GM23338 (cell line): ENCODE results near the gene POMGNT1. TPM values are rescaled to one million over a fixed set of nuclear protein-coding genes. Genes with fewer than 3 reads are reported as not detected.

ENCODE experiments used
- ATAC-seq: fragments of 200-7000 bp; cut with Tn5 transposase; 3 replicates; pipeline ENCODE4 v1.9.1; 2020
- DNase-seq: peaks from one replicate; pipeline ENCODE4 v3.0.0-alpha.2; 2015; ENCODE audit warnings: low spot score
- H2AFZ ChIP-seq: fragments of 200-600 bp; sonication (generic); 2 replicates; pipeline ENCODE4 v1.8.0; 2016; ENCODE audit warnings: antibody characterized with exemption, mild to moderate bottlenecking, moderate library complexity
- H3F3A ChIP-seq: fragments of 200-600 bp; sonication (generic); replicated peaks from 2 replicates; pipeline ENCODE4 v1.8.0; 2017; ENCODE audit warnings: antibody characterized with exemption, mixed run types, low read depth
- H3K27ac ChIP-seq: fragments of 200-600 bp; sonication (generic); 2 replicates; pipeline ENCODE4 v1.6.1; 2016; ENCODE audit warnings: low read depth
- H3K27me3 ChIP-seq: fragments of 200-600 bp; sonication (generic); 2 replicates; pipeline ENCODE4 v1.8.0; 2016; ENCODE audit warnings: mild to moderate bottlenecking, mixed run types, moderate library complexity; ENCODE audit not compliant: insufficient read depth
- H3K36me3 ChIP-seq: fragments of 200-600 bp; sonication (generic); 2 replicates; pipeline ENCODE4 v1.8.0; 2016; ENCODE audit warnings: mild to moderate bottlenecking; ENCODE audit not compliant: insufficient read depth
- H3K4me1 ChIP-seq: fragments of 200-600 bp; sonication (generic); 2 replicates; pipeline ENCODE4 v1.8.0; 2016; ENCODE audit warnings: mild to moderate bottlenecking, moderate library complexity; ENCODE audit not compliant: insufficient read depth
- H3K4me2 ChIP-seq: fragments of 200-600 bp; sonication (generic); 2 replicates; pipeline ENCODE4 v1.7.1; 2017; ENCODE audit warnings: mixed run types
- H3K4me3 ChIP-seq: fragments of 200-600 bp; sonication (generic); 2 replicates; pipeline ENCODE4 v1.6.1; 2016; ENCODE audit warnings: mixed run types
- H3K79me2 ChIP-seq: fragments of 200-600 bp; sonication (generic); replicated peaks from 2 replicates; pipeline ENCODE4 v1.8.0; 2017; ENCODE audit warnings: mild to moderate bottlenecking; ENCODE audit not compliant: insufficient read depth
- H3K9me2 ChIP-seq: fragments of 200-600 bp; sonication (generic); 2 replicates; pipeline ENCODE4 v1.8.0; 2017; ENCODE audit not compliant: insufficient read depth
- H4K20me1 ChIP-seq: fragments of 200-600 bp; sonication (generic); replicated peaks from 2 replicates; pipeline ENCODE4 v1.8.0; 2017; ENCODE audit warnings: mild to moderate bottlenecking; ENCODE audit not compliant: insufficient read depth
- H3K27ac Mint-ChIP-seq: 2 replicates; pipeline ENCODE4 v1.8.0; 2020; ENCODE audit warnings: inconsistent platforms, mild to moderate bottlenecking, moderate library complexity, mixed read lengths
- H3K27me3 Mint-ChIP-seq: 3 replicates; pipeline ENCODE4 v1.8.0; 2022; ENCODE audit warnings: low read depth, mild to moderate bottlenecking, moderate library complexity, mixed read lengths, inconsistent platforms; ENCODE audit not compliant: insufficient read depth, poor library complexity
- H3K36me3 Mint-ChIP-seq: 3 replicates; pipeline ENCODE4 v1.8.0; 2021; ENCODE audit warnings: low read depth, mild to moderate bottlenecking, inconsistent platforms, moderate library complexity, mixed read lengths
- H3K4me1 Mint-ChIP-seq: 3 replicates; pipeline ENCODE4 v1.8.0; 2020; ENCODE audit warnings: mild to moderate bottlenecking, inconsistent platforms, mixed read lengths
- H3K4me3 Mint-ChIP-seq: 3 replicates; pipeline ENCODE4 v1.8.0; 2021; ENCODE audit warnings: moderate library complexity, mild to moderate bottlenecking, inconsistent platforms, mixed read lengths
- H3K9me3 Mint-ChIP-seq: 3 replicates; pipeline ENCODE4 v1.8.0; 2020; ENCODE audit warnings: moderate library complexity, mild to moderate bottlenecking, inconsistent platforms, mixed read lengths
- CTCF ChIP-seq, 2 experiments: fragments of 200-600 bp in 1 of 2; sonication (generic) in 1 of 2; conservative IDR thresholded peaks; 2 replicates each; pipeline versions ENCODE4 v1.5.1 to v1.6.1; 2016 to 2017; ENCODE audit warnings: antibody characterized with exemption in 2 of 2, low read depth in 2 of 2, mild to moderate bottlenecking in 2 of 2, moderate library complexity in 1 of 2
- ETS1 ChIP-seq: IDR thresholded peaks from 2 replicates; pipeline ENCODE4 v1.6.1; 2016; ENCODE audit warnings: antibody characterized with exemption
- EZH2phosphoT487 ChIP-seq: fragments of 200-600 bp; sonication (generic); IDR thresholded peaks from one replicate; pipeline ENCODE4 v1.8.1; 2018; ENCODE audit warnings: antibody characterized with exemption; ENCODE audit not compliant: unreplicated experiment
- REST ChIP-seq: IDR thresholded peaks from one replicate; pipeline ENCODE4 v1.6.1; 2018; ENCODE audit warnings: antibody characterized with exemption; ENCODE audit not compliant: unreplicated experiment
- ZNF331 ChIP-seq: fragments of 250-450 bp; sonication (Bioruptor Pico); IDR thresholded peaks from 2 replicates; pipeline ENCODE4 v1.5.0; 2020; ENCODE audit warnings: low read depth, mild to moderate bottlenecking, moderate library complexity
- ZNF462 ChIP-seq: fragments of 250-450 bp; sonication (Bioruptor Pico); IDR thresholded peaks from 2 replicates; pipeline ENCODE4 v1.5.0; 2020; ENCODE audit warnings: mild to moderate bottlenecking, moderate library complexity
- polyA plus RNA-seq: library from polyadenylated mRNA; unstranded; fragments of >200 nt; fragmentation: Nextera tagmentation; extraction: Ambion mirVana; gene quantifications from 2 replicates; pipeline ENCODE4 v1.2.1, GENCODE V29; 2016
- total RNA-seq: library from RNA; depleted of rRNA; stranded (reverse); fragments of >200 nt; shearing (Covaris generic); gene quantifications from 2 replicates; pipeline ENCODE4 v1.2.3, GENCODE V29; 2014

The POMGNT1 gene
- total and polyA plus RNA-seq, 2 experiments from 2014 or later = 24.3 to 32.1 TPM

- Histone ChIP-seq H3K27me3 (no peaks in the 10 kb centered on the region), H3K4me2 (0 out of 2 replicates have a peak overlapping the region, but pooled peaks have one; percentile 26), H2AFZ (peak overlapping the region; percentile 91; the same call in 1 of the 2 replicates), H3K27ac (no peak overlapping the region), H3K4me3 (no peak overlapping the region), H3K4me1 (peaks cover 16% of the 10 kb centered on the region; the same call in 1 of the 2 replicates), H4K20me1 (no peaks in the 10 kb centered on the region), H3F3A (no peaks in the 10 kb centered on the region), H3K36me3 (no peaks in the 10 kb centered on the region), H3K79me2 (no peaks in the 10 kb centered on the region), H3K9me2 (no peaks in the 10 kb centered on the region)
- peak; percentile 16 for ATAC-seq
- H3K27ac Mint-ChIP-seq = no peak overlapping the region
- H3K27me3 Mint-ChIP-seq = peaks cover 11% of the 10 kb centered on the region
- no peak overlapping the region for H3K4me3 Mint-ChIP-seq
- peak; percentile 56 for DNase-seq
- H3K36me3 Mint-ChIP-seq = no peaks in the 10 kb centered on the region
- H3K9me3 Mint-ChIP-seq = no peaks in the 10 kb centered on the region
- peaks cover 15% of the 10 kb centered on the region for H3K4me1 Mint-ChIP-seq
- TF ChIP-seq CTCF (conservative IDR thresholded peaks at IDR 0.05; ENCODE audit: low read depth in 2 of 2) = peak in 1 of 2 experiments; percentile 51; a peak in 2 of 4 replicates
- no peak for TF ChIP-seq EZH2phosphoT487
Measured at GRCh38 chr1:46173361-46173856, 24.8 kb downstream of the POMGNT1 start.

GRCh38 chr1:46172321-46172720, 25.9 kb downstream of the POMGNT1 start:
- Mint-ChIP-seq H3K4me1 (peaks cover 19% of the 10 kb centered on the region), H3K4me3 (no peak overlapping the region), H3K27ac (no peak overlapping the region), H3K9me3 (no peaks in the 10 kb centered on the region), H3K27me3 (peaks cover 19% of the 10 kb centered on the region), H3K36me3 (no peaks in the 10 kb centered on the region)
- Histone ChIP-seq H3K4me1 (peaks cover 19% of the 10 kb centered on the region; the same call in 1 of the 2 replicates), H2AFZ (no peak overlapping the region), H4K20me1 (no peaks in the 10 kb centered on the region), H3K9me2 (no peaks in the 10 kb centered on the region), H3K4me2 (no peak overlapping the region), H3K27me3 (peaks cover 5% of the 10 kb centered on the region), H3K27ac (no peak overlapping the region), H3K79me2 (no peaks in the 10 kb centered on the region), H3K4me3 (no peak overlapping the region), H3F3A (no peaks in the 10 kb centered on the region), H3K36me3 (no peaks in the 10 kb centered on the region)
- ATAC-seq (no peak), DNase-seq (no peak)
- TF ChIP-seq REST (no peak), ETS1 (no peak), ZNF462 (CRISPR knock-in tag) (no peak), ZNF331 (no peak)
